CMK (cell line): ENCODE data around the gene CTPS2.
A peak's percentile ranks its signal among the peaks of the same experiment; 100 is the strongest.
"Not testable (repeated sequence)": the region's sequence is repeated elsewhere in the genome, so short reads cannot be mapped to it uniquely, and the experiment has no call there.

Source experiments
- DNase-seq: peaks from one replicate; pipeline ENCODE4 v3.0.0-alpha.2; 2010; ENCODE audit warnings: low read depth

CTPS2 gene, protein sequence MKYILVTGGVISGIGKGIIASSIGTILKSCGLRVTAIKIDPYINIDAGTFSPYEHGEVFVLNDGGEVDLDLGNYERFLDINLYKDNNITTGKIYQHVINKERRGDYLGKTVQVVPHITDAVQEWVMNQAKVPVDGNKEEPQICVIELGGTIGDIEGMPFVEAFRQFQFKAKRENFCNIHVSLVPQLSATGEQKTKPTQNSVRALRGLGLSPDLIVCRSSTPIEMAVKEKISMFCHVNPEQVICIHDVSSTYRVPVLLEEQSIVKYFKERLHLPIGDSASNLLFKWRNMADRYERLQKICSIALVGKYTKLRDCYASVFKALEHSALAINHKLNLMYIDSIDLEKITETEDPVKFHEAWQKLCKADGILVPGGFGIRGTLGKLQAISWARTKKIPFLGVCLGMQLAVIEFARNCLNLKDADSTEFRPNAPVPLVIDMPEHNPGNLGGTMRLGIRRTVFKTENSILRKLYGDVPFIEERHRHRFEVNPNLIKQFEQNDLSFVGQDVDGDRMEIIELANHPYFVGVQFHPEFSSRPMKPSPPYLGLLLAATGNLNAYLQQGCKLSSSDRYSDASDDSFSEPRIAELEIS

DNA sequence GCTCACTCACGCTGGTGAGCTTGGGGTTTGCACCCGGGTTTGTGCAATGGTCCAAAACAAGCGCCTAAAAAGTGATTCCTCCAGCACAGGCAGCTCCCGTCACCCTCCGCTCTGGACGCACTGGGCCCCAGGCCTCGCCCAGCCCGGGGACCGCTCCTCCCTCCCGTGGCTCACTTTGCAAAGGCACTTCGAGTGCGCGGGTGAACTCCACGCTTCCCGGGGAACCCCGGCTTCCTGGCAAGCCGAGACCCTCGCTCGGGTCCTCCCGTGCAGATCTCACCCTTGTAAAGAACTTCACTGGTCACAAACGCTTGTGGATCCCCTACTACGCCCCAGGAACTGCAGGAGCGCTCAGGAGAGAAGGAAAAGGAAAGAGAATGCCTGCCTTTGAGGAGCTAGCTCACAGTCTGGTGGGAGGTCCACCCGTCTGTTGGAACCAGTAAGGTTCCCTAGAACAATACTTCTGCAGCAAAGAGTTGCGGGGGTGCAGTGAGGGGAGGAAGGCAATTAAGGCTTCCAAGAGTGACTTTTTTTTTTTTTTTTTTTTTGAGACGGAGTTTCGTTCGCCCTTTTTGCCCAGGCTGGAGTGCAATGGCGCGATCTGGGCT is at the start of gene CTPS2:
TSS of gene CTPS2 (minus strand) at position 122 of the 608 bp plus-strand sequence. CDS start 9,767 bp downstream, outside the sequence.
- DNase-seq = no peak

DNA sequence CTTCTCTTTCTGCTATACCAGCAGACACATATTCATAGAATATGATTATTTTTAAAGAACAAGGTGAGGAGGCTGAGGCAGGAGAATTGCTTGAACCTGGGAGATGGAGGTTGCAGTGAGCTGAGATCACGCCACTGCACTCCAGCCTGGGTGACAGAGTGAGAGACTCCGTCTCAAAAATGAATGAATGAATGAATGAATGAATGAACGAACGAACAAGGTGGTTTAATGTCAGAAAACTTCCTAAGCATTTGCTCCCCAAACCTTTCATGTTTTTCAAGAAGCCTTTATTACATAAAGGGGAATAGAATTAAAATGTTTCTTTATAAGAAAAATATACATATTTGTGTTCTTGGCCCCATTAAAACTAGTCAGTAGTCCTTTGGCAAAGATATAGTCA is 49.0 kb upstream of the CTPS2 start:
- not testable (repeated sequence) for DNase-seq

DNA sequence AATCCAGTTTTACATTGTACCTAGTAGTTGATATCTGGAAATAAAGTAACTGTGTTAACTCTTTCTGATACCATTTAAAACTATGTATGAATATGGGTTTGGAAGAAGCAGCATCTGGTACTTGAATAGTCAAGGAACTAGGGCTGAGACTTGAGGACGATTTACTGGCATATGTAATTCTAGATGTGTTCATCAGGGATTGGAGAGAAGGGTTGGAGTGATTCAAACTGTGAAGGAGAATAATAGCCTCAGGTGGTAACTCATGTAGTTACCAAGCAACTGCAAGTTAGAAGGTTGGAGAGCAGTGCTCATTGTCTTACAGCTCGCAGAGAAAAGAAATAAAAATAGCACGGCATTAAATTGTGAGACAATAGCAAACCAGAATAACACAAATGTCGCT is 44.3 kb upstream of the CTPS2 start:
- DNase-seq = no peak

DNA sequence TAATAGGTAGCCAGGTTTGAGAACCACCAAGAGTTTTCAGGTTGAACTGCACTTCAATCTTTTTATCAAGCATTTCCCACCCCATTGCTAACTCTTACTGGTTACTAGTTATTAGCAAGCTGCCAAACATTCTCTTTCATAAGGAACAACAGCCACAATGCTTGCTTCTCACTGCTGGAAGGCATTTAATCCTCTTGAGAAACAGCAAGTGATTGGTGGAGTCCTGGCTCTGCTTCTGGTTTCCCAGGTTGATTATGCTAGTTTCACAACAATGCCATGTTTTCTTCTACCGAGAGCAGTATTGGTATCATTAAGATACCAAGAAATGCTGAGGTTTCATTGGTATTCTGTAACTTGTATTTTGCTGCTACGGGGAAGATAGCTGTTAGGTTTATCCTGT is 41.5 kb upstream of the CTPS2 start:
- DNase-seq = no peak

DNA sequence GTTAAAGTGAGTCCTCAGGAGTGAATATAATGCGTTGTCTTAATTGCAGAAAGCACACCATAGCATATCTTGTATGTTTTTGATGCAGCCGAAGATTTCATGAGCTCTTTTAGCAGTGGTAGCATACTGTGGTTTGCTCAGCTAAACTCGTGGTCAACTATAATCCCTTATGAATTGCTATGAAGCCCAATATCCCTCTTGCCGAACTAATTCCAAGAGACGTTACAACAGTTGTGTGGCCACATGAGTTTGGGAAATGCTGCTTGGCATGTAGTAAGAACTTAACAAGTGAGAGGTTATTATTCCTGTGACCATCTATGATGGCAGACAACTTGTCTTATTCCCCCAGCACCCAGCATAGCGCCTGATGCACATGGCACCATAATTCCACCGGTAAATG is 37.7 kb upstream of the CTPS2 start:
- DNase-seq = no peak

DNA sequence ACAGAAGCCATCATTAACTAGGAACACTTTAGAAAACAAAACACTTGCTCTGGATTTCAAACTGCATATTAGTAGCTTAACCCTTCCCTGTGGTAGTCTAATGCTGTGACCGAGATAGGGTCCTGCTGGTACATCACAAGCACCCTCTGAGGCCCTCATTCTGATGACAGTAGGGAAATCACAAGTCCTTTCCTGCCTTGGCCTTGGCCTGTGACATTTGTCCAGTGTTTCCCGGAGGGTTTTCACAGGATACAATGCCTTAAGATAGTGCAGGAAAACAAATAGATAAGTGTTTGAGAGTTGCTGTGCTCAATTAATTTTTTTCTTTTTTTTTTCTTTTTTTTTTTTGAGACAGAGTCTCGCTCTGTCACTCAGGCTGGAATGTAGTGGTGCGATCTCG is 36.0 kb upstream of the CTPS2 start:
- no peak for DNase-seq

DNA sequence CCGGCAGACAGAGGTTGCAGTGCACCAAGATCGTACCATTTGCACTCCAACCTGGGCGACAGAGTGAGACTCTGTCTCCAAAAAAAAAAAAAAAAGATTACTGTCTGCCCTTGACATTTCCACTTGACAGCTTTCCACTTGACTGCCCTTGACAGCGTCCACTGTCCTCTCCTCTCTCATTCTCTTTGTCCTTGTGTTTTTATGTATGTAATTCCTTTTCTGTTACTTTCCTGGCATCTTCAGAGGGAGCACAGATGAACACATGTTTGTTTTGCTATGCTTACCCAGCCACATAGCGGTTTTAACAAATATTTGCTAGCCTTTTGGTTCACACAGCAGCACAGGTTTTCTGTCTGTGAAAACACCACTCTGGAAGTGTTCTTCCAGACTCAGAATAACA is 33.2 kb upstream of the CTPS2 start:
- no peak for DNase-seq

DNA sequence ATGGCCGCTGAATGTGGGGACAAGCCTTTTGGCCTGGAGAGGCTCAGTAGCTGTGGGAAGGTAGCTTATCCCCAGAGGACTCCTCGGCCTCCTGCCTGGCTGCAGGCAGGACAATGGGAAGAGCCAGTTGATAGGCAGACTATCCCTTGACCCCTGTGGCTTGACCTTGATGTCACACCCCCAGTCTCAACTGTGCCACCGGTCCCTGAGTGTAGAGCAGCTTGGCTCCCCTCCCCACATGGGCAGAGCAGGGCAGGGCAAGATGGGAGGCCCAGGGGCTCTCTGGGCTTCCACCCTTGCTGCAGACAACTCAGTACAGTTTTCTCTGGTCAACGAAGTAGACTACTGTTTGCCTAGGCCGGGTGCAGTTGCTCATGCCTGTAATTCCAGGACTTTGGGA is 32.6 kb upstream of the CTPS2 start:
- no peak for DNase-seq

DNA sequence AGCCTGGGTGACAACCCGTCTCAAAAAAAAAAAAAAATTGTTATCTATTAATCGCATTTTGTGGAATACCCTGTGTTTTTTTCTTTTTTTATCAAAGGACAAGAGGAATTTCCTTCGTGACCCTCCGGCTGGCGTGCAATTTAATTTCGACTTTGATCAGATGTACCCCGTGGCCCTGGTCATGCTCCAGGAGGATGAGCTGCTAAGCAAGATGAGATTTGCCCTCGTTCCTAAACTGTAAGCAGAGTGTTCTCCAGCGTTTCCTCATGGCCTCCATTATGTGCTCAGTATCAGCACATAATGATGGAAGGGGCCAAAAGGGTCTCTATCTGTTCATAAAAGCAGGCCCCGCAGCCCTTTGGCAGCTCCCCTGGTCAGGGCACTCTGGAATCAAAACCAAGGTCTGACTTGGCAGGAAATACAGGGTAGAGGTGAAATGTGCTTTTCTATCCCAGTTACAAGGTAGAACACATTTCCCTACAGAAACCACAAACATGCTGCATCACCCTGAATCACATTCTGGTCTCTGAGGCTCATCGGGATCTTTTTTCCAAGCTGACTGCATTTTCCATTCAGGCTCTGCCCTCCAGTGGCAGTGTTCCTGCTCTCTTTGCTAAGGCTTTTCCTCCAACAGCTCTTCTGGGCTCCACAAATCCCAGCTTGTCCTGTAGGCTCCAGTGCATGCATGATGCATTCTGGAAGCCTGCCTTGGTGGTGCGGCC is 31.3 kb upstream of the CTPS2 start:
- no peak for DNase-seq

DNA sequence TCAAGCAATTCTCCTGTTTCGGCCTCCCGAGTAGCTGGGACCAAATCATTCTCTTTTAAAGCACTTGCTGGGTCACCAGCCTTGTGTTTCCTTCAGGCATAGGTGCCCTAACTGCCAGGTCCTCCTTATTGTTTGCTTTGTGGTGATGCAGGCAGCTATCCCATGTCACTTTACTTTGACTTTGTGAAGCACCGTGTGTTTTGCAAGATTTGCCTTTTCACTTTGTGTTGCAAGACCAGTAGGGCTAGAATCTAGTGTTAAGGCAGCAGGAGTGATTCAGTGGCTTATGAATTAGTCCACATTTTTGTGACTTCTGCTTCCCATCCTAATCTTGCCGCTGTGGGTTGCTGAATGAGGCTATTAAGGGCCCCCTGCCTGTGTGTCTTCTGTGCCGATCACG is 27.1 kb upstream of the CTPS2 start:
- no peak for DNase-seq

DNA sequence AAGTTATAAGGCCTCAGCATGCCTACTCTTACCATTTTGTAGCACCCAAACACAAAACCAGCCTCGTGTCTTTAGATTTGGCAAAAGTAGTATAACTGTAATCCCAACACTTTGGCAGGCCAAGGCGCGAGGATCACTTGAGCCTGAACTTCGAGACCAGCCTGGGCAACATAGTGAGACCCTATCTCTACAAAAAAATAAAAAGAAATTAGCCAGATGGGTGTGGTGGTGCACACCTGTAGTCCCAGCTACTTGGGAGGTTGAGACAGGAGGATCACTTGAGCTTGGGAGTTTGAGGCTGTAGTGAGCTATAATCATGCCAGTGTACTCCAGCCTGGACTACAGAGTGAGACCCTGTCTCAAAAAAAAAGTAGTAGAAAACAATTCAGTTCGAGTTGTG is 24.6 kb upstream of the CTPS2 start:
- no peak for DNase-seq

DNA sequence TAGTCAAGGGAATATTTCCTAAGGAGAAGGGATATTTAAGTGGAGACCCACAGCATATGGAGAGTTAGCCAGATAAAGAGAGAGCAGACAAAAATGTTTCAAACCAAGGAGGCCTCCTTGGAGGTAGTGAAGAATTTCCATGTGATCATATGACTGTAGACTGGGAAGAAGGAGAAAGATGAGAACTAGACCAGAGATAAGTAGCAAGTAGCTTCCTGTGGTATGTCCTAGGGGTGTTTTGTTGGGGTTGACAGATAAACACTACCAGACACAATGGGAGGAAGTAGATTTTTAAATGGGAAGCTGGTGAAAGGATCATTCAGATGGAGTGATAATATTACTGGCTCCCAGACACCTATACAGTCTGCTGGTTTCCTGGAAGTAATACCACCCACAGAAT is 20.5 kb upstream of the CTPS2 start:
- DNase-seq = no peak

DNA sequence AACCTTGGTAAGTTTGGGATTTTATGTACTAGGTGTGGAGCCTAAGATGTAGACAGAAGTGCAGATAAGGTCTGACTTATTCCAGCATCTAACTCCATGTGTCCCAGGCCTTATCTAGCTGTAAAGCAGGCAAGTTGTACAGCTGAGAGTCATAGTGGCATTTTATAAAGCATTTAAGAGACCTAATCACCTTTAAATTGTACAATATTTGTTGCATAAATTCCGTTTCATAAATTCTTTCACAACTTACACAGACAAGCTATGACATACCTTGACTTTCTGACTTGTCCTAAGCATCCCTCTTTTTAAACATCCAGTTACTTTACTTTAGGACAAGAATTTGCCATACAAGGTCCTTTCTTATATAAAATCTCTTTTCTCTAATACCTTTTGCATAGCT is 18.0 kb upstream of the CTPS2 start:
- no peak for DNase-seq

DNA sequence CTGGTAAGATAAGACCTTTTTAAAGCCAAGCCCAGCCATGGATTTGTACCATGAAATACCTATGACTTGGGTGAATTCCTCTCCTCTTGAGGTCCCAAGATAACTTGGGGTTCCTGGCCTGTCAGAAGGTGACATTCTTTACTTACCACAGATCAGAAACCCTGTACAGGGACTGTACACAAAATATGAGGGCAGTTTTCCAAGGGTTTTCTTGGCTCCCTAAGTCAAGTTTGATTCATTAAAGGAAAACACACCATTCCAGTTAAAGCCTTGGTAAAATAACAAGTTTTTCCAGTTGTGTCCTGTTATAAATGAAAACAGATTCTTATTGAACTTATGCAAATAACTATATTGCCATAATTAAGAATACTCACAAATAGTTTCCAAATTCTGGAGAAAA is 15.2 kb upstream of the CTPS2 start:
- DNase-seq = no peak

DNA sequence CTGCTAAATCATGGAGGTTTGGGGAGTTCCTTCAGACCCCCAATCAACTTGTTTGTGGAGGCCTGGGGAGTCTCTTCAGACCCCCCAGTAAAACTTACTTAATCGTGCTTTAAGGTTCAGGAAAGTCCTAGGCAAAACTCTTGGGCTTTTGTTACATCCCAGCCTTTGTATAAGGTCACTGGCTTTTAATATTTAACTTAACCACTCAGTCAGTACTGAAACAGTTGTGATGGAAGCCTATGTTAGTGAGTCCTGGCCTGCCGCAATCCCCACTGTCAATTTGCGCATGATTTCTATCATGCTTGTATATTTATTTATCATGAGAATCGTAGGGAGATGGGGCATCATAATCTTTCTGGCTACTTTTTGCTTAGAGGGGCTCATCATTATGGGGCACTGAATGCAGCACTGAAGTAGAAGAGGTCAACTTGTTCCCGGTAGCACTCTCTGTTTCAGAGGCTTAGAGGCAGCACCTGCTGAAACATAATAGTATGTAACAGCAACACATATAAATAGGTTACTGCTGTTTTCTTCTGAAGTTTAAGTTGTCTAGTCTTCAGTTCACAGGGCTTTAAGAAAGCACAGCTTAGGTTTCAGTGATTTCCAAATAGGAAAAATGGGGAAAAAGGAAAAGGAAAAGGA is 14.0 kb upstream of the CTPS2 start:
- not testable (repeated sequence) for DNase-seq

DNA sequence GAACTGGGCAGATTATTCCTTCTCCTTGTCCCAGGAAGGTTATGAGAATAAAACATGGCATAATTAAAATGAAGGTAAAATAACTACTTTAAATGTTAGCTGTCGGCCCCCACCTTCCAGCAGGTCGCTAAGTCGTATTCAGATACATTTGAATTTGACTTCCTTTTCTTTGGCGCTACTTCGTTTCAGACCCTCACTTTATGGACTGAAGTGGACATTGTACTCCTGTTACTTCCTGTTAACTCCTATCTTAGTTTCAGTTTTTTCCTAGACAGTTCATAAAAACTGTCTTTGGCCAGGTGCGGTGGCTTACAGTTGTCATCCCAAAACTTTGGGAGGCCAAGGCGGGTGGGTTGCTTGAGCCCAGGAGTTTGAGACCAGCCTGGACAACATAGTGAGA is 12.6 kb upstream of the CTPS2 start:
- DNase-seq = no peak

DNA sequence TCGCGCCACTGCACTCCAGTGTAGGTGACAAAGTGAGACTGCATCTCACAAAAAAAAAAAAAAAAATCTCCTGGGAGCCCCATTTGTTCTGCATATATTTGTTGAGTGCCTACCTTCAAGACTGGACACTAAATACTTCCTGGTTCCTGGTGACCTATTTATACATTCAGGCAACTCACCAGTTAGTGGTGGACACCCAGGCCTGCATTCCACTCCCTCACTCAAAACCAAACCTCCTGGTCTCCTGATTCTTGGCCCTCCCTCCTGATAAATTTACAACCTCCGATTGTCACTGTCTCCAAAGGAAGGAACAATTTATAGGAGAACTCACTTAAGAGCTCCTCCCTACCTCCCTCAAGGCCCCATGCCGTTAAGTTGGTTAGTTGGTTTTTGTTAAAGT is 10.0 kb upstream of the CTPS2 start:
- no peak for DNase-seq

DNA sequence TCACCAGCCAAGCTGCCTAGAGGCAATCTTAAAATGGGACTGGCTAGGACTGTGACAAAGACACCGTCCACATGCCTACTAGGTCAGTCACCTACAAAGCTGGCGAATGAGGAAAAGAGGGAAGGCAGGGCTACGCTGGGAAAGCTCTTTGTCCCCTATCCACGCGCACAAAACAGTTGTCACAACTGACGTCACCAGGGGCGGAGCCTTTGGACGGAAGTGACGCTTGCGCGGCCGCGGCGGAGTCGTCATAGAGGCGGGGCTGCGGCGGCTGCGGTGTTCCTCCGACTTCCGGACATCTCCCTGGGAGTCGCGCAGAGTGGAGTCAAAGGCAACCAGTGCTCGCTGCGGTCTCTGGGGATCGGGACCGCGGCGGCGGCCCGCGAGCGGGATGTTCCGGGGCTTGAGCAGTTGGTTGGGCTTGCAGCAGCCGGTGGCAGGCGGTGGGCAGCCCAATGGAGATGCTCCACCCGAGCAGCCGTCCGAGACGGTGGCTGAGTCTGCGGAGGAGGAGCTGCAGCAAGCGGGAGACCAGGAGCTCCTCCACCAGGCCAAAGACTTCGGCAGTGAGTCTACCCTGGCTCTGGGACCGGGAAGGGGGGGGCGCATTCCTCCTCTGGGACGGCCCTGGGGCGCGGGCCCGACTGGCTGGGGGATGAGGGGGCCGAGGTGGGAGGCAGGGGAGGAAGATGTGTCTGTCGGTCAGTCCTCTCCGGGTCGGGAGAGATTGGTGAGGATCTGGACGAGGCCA is 7.0 kb upstream of the CTPS2 start, which contains the start of gene SYAP1:
TSS of gene SYAP1 (plus strand) at position 279 of the 751 bp plus-strand sequence. CDS start at position 392, 113 bp downstream.
- DNase-seq = peak; percentile 36

DNA sequence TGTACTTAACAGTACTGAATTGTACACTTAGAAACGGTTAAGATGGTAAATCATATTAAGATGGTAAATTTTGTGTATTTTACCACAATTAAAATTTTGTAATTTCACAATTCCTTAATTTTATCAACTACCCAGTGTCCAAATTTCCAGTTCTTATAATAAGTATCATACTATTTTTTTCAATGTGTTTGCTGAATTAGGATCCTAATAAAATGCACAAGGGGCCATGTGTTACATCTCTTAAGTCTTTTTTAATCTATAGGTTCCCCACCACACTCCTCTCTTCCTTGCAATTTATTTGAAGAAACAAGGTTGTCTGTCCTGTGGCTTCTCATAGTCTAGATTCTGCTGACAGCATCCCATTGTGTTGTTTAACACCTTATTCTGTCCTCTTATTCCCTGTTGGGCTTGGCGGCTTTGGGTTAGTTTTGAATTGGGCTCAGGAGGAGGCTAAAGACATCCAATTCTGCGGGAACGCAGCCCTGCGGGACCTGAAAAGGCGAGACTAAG is 6.4 kb upstream of the CTPS2 start:
- no peak for DNase-seq

DNA sequence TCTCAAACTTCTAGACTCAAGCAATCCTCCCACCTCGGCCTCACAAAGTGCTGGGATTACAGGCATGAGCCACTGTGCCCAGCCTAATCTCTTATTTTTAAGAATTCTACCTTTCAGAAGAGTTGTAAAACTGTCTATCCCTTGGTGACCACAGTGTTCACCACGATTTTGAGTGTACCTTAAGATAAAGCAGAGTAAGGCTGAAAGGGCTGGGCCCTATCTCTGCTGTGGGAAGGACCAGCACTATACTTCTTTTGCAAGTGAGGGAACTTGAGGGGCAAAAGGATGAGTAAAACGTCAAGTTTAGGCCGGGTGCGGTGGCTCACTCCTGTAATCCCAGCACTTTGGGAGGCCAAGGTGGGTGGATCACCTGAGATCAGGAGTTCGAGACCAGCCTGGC is 4.0 kb upstream of the CTPS2 start:
- DNase-seq = not testable (repeated sequence)

DNA sequence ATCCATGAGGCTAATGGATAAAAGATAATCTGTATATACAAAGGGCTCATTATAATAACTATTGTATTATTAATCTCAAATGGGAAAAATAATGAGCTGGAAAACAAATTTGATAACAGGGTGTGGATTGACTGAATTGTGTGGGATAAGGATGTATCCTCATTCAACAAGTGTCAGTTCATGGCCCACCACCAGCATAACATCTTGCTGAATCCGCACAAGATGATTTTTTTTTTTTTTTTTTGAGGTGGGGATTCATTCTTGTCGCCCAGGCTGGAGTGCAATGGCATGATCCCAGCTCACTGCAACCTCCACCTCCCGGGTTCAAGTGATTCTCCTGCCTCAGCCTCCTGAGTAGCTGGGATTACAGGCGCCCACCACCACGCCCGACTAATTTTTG is 3.2 kb upstream of the CTPS2 start:
- not testable (repeated sequence) for DNase-seq
